Jurkat, Clone E6-1 (cell line): ENCODE data around the gene PRKCA.
"Not testable (repeated sequence)": the region's sequence is repeated elsewhere in the genome, so short reads cannot be mapped to it uniquely, and the experiment has no call there.

ENCODE experiments used
- DNase-seq: peaks from one replicate; pipeline ENCODE4 v3.0.0-alpha.2; 2011; ENCODE audit warnings: low read depth, low spot score
- H3K4me3 ChIP-seq: 2 replicates; pipeline ENCODE4 v1.5.1; 2011; ENCODE audit warnings: mild to moderate bottlenecking, low read length, control low read depth, moderate library complexity

Gene PRKCA

GRCh38 chr17:66313995-66314659 lies 11.7 kb downstream of the PRKCA start:
- DNase-seq = no peak

DNA sequence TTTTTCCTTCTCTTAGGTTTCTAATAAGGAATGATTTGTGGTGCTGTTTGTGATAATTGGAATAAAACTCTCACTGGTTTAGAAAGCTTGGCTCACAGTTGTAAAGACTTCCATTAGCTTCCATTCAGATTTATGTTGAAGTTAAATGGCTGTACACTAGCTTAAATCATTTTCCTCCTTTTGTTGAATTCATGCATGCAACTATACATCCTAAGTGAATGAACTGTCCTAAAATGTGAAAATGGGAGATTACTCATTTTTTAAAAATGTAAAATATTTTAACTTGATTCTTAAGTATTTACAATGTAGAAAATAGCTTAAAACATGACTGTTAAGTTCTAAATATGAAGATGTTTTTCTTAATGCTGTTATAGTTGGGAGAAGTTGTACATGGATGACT lies 15.2 kb downstream of the PRKCA start:
- H3K4me3 ChIP-seq = no peak overlapping the region
- no peak for DNase-seq

More at GRCh38 chr17:66313995-66314659, 11.7 kb downstream of the PRKCA start:
- no peak overlapping the region for H3K4me3 ChIP-seq

DNA sequence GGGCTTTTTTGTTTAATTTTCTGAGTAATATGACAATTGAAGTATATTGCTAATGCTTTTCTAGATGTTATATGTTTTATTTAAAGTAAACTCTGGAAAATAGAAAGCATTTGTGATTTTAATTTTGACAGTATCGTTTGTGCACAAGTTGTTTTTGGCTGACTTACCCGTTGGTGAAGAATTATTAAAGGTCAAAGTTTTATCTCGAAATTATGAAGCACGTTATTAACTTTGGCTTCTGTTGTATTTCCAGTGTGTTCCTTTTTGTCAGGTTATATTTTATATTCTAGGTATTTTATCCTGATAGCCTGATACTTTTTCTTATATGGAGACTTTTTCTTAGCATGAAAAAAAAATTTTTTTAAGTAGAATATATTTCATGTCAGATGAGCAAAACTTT lies 16.8 kb downstream of the PRKCA start:
- DNase-seq = no peak
- H3K4me3 ChIP-seq = no peak overlapping the region

DNA sequence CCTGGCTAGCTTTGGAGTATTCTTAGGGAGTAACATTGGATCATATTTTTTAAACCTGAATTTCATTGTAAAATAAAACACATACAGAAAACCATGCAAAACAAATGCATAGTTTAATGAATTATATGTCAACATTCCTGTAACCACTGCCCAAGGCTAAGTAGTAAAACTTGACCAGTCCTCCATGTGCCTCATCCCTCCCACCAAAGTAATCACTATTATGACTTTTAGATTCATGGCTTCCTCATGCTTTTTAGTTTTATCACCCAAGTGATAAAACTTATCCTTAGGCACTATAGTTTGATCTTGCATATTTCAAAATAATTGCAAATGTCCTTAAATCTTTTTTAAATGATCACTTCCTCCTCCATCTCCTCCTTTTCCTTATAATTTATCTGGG lies 20.4 kb downstream of the PRKCA start:
- DNase-seq = no peak
- H3K4me3 ChIP-seq = no peak overlapping the region

- H3K4me3 ChIP-seq, DNase-seq: not testable (repeated sequence)
Measured at GRCh38 chr17:66324381-66325004, 22.1 kb downstream of the PRKCA start.

DNA sequence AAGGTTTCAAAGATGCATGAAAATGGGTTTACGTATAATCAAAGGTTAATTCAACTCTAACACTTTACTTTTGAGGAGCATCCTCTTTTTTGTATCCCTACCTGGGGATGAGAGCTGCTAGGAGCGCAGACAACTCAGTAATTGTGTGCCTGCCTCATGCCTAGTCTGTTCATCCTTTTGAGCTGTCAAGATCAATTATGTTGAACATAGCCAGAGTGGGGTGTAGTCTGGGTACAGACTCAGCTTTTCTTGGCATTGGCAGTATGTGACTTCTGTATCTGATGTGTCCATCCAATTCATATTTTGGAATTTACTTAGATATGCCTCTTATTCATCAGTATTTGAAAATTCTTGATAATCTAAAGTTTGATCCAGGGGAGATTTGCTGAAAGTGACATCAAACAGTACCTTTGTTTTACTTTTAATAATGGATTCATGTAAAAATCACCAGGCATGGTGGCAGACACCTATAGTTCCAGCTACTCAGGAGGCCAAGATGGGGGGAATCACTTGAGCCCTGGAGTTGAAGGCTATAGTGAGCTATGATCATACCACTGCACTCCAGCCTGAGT lies 24.1 kb downstream of the PRKCA start:
- no peak overlapping the region for H3K4me3 ChIP-seq
- no peak for DNase-seq

DNA sequence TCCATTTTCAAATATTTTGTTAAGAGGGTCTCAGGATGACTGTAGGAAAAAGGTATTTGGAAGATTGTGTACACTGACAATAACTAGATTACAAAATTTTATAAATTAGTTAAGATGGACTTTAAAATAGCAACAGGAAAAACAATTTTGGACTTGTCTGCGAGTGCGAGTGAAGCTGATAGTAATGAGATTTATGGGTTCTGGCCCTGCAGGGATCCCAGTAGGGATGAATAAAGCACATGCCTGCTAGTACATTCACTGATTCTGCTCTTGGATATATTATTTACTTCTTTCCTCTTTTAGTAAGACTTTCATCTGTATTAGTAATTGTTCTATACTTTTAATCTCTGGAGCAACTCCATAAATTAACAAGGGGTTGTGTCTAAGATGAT lies 28.2 kb downstream of the PRKCA start:
- no peak for DNase-seq
- H3K4me3 ChIP-seq = peak overlapping the region; percentile 1

GRCh38 chr17:66331038-66331816 lies 28.8 kb downstream of the PRKCA start:
- peak; percentile 83 for DNase-seq

GRCh38 chr17:66335797-66336196 lies 33.4 kb downstream of the PRKCA start:
- no peak overlapping the region for H3K4me3 ChIP-seq
- no peak for DNase-seq

More at GRCh38 chr17:66331038-66331816, 28.8 kb downstream of the PRKCA start:
- peak overlapping the region; percentile 1 for H3K4me3 ChIP-seq

DNA sequence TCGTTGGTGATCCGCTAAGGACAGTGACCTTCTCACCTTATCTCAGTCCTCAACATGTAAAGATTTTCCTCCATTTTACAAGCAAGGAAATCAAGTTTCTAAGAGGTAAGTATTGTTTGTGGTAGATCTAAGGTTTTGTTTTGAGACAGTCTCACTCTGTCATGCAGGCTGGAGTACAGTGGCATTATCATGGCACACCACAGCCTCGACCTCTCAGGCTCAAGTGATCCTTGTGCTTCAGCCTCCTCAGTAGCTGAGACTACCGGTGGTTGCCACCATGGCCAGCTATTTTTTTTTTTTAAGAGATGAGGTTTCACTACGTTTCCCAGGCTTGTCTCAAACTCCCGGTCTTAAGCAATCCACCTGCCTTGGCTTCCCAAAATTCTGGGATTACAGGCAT lies 34.9 kb downstream of the PRKCA start:
- DNase-seq = no peak
- H3K4me3 ChIP-seq = no peak overlapping the region

DNA sequence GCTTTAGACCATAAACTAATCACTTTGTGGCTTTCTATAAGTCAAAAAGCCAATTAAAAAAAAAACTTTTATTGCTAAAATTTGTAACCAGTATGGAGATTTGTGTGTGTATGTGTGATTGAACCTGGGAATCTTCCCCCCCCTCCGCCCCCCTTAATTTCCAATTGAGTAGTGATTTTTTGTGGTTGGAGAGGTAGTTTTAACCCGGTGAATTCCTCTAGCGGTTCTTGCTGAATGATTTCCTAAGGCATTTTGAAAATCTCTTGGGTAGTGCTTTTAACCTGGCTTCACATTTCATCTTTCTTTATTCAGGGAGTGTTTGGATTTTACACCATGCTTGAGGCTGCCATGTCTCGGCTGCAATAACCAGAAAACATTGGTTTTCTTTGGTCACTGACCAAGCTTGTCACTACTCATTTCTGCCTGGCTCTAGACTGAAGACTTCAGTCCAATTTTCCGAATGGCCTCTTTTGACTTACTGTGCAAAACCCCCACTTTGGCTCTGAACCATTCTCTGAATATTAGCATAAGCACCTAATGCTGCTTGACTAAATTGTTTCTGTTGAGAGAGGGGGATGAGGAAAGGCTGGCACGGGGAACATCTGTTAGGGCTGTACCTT lies 35.6 kb downstream of the PRKCA start:
- no peak for DNase-seq
- no peak overlapping the region for H3K4me3 ChIP-seq

GRCh38 chr17:66338937-66339336 lies 36.5 kb downstream of the PRKCA start:
- H3K4me3 ChIP-seq = no peak overlapping the region
- no peak for DNase-seq

- H3K4me3 ChIP-seq = no peak overlapping the region
- DNase-seq = peak; percentile 32
Measured at GRCh38 chr17:66339561-66339960, 37.1 kb downstream of the PRKCA start.

DNA sequence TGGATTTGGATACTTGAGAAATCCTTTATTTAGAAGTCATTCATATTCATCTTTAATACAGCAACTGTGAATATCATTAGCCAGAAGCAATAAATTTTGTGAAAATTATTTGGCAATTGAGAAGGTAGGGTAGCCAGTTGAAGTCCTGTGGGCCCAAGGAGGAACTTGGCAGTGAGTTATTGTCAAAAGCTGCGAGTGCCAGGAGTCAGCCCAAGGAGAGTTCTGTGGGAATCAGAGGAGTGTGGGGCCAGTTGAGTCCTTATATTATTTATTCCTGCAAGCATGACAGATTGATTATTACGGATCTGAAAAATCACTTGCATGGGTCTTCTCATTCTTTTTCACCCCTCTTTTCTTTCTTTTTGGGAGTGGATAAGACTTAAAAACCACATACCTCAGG lies 38.3 kb downstream of the PRKCA start:
- no peak for DNase-seq
- H3K4me3 ChIP-seq = no peak overlapping the region

GRCh38 chr17:66341462-66341861 lies 39.0 kb downstream of the PRKCA start:
- no peak for DNase-seq
- no peak overlapping the region for H3K4me3 ChIP-seq

- DNase-seq, H3K4me3 ChIP-seq: not testable (repeated sequence)
Measured at GRCh38 chr17:66342263-66342662, 39.9 kb downstream of the PRKCA start.

GRCh38 chr17:66343531-66344078 lies 41.2 kb downstream of the PRKCA start:
- DNase-seq = no peak
- no peak overlapping the region for H3K4me3 ChIP-seq

- no peak overlapping the region for H3K4me3 ChIP-seq
- no peak for DNase-seq
Measured at GRCh38 chr17:66344473-66344872, 42.1 kb downstream of the PRKCA start.

- no peak overlapping the region for H3K4me3 ChIP-seq
- DNase-seq = no peak
Measured at GRCh38 chr17:66345264-66345663, 42.9 kb downstream of the PRKCA start.
